Measurements from ENCODE around the gene ABHD2. TPM values are rescaled to one million over a fixed set of nuclear protein-coding genes. Genes with fewer than 3 reads are reported as not detected.

Gene ABHD2
- total and polyA plus RNA-seq, 9 of the 15 experiments (the other 6 are each of a cell fraction or from before 2014, with no cell fraction given), result 16.9 to 99.8 (median 47.5) TPM

GRCh38 chr15:89090791-89091626 lies 2.8 kb downstream of the ABHD2 start (continued):
- no peak for TF ChIP-seq POLR2H (tag; IDR thresholded peaks at IDR 0.05; ENCODE audit: low read depth)
- TF ChIP-seq, protein P1, sequence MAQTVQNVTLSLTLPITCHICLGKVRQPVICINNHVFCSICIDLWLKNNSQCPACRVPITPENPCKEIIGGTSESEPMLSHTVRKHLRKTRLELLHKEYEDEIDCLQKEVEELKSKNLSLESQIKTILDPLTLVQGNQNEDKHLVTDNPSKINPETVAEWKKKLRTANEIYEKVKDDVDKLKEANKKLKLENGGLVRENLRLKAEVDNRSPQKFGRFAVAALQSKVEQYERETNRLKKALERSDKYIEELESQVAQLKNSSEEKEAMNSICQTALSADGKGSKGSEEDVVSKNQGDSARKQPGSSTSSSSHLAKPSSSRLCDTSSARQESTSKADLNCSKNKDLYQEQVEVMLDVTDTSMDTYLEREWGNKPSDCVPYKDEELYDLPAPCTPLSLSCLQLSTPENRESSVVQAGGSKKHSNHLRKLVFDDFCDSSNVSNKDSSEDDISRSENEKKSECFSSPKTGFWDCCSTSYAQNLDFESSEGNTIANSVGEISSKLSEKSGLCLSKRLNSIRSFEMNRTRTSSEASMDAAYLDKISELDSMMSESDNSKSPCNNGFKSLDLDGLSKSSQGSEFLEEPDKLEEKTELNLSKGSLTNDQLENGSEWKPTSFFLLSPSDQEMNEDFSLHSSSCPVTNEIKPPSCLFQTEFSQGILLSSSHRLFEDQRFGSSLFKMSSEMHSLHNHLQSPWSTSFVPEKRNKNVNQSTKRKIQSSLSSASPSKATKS (CRISPR knock-in tag; IDR thresholded peaks at IDR 0.05), result no peak
- TF ChIP-seq DPF2 (IDR thresholded peaks at IDR 0.05), result peak; percentile 65
- TF ChIP-seq ZNF766 (CRISPR knock-in tag; conservative IDR thresholded peaks at IDR 0.05), result 0 out of 2 replicates have a peak, but pooled peaks have one; percentile 59
- TF ChIP-seq NCOA4 (IDR thresholded peaks at IDR 0.05; ENCODE audit: partially characterized antibody), result no peak
- no peak for TF ChIP-seq SRSF1 (IDR thresholded peaks at IDR 0.05; ENCODE audit: low read depth, low read length)
- no peak for TF ChIP-seq HCFC1 (IDR thresholded peaks at IDR 0.05; ENCODE audit: low read depth, low read length)
- TF ChIP-seq, protein P2, sequence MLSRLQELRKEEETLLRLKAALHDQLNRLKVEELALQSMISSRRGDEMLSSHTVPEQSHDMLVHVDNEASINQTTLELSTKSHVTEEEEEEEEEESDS (CRISPR knock-in tag; IDR thresholded peaks at IDR 0.05), result no peak
- TF ChIP-seq HNRNPH1 (optimal IDR thresholded peaks at IDR 0.05; ENCODE audit: low read depth, low read length), result no peak
- TF ChIP-seq XRCC5 (IDR thresholded peaks at IDR 0.05; ENCODE audit: low read depth, low read length), result no peak
- no peak for TF ChIP-seq LARP7 (IDR thresholded peaks at IDR 0.05)
- no peak for TF ChIP-seq PPARD (CRISPR knock-in tag; IDR thresholded peaks at IDR 0.05)
- TF ChIP-seq COPS2 (conservative IDR thresholded peaks at IDR 0.05), result no peak
- no peak for TF ChIP-seq ZNF507 (tag; conservative IDR thresholded peaks at IDR 0.05)
- TF ChIP-seq CEBPB (tag; IDR thresholded peaks at IDR 0.05), result no peak
- no peak for TF ChIP-seq NCOA2 (IDR thresholded peaks at IDR 0.05; ENCODE audit: partially characterized antibody in 2 of 2)
- TF ChIP-seq RB1 (IDR thresholded peaks at IDR 0.05; ENCODE audit: low read depth), result no peak
- TF ChIP-seq, protein P3, sequence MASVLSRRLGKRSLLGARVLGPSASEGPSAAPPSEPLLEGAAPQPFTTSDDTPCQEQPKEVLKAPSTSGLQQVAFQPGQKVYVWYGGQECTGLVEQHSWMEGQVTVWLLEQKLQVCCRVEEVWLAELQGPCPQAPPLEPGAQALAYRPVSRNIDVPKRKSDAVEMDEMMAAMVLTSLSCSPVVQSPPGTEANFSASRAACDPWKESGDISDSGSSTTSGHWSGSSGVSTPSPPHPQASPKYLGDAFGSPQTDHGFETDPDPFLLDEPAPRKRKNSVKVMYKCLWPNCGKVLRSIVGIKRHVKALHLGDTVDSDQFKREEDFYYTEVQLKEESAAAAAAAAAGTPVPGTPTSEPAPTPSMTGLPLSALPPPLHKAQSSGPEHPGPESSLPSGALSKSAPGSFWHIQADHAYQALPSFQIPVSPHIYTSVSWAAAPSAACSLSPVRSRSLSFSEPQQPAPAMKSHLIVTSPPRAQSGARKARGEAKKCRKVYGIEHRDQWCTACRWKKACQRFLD (CRISPR knock-in tag; IDR thresholded peaks at IDR 0.05), result 0 out of 2 replicates have a peak, but pooled peaks have one; percentile 55
- TF ChIP-seq HLTF (IDR thresholded peaks at IDR 0.05), result no peak
- TF ChIP-seq MCM3 (IDR thresholded peaks at IDR 0.05), result no peak
- TF ChIP-seq PTRF (tag; IDR thresholded peaks at IDR 0.05), result no peak
- no peak for TF ChIP-seq MCM5 (IDR thresholded peaks at IDR 0.05; ENCODE audit: low read depth)
- no peak for TF ChIP-seq HEY1 (CRISPR knock-in tag; IDR thresholded peaks at IDR 0.05; ENCODE audit: borderline replicate concordance)
- TF ChIP-seq HOMEZ (CRISPR knock-in tag; IDR thresholded peaks at IDR 0.05), result no peak
- TF ChIP-seq ZNF143 (CRISPR knock-in tag; IDR thresholded peaks at IDR 0.05), result no peak
- peak; percentile 32 to 48; a peak in 3 of 4 replicates for TF ChIP-seq NRF1 (conservative IDR thresholded peaks at IDR 0.05 in 1 of 2, IDR thresholded peaks at IDR 0.05 in 1 of 2)
